ENCODE measurements around the gene KIF5A. TPM values are rescaled to one million over a fixed set of nuclear protein-coding genes. Genes with fewer than 3 reads are reported as not detected.

KIF5A gene
- total RNA-seq, 1 experiment from 2014 or later = 3.0 TPM

DNA sequence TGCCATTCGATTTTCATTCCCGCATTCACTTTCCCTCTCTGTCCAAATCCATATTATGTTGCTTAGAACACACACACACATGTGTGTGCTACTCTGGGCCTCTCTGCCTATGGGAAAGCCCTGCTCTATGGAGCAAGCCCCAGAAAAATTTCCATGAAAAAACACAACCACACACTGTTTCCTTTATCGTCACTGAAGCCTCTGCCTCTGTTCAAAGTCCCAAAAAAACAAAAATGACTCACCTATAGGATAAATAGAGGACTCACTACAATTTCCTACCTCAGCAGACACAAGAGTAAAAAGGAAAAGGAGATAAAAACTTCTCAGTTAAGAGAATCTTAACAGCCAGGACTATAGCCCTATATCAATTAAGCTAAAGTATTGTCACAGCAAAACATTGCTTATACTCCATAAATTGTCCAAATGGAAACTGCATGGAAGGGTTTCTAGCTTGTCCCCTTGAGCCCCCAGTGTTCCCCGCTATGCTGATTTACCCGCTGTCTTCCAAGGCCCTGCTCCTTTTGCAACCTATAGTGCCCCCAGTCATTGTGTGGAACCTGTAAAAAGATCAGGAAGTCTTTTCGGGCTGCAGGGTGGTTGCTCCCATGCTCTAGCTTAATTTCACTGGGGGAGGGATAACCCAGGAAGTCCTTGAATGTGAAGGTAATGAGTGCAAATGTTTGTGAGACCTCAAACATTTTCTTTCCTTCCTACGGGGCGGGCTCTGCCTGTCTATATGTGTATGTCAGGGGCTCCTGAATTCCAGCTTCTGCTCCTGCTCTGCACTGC is 30.0 kb downstream of the KIF5A start:
- ChIA-PET CTCF (no interaction called here), POLR2A (no interaction called here)
- no peak for TF ChIP-seq TCF7L2 (IDR thresholded peaks at IDR 0.05; ENCODE audit: low read depth, low read length)
- TF ChIP-seq, protein P1, sequence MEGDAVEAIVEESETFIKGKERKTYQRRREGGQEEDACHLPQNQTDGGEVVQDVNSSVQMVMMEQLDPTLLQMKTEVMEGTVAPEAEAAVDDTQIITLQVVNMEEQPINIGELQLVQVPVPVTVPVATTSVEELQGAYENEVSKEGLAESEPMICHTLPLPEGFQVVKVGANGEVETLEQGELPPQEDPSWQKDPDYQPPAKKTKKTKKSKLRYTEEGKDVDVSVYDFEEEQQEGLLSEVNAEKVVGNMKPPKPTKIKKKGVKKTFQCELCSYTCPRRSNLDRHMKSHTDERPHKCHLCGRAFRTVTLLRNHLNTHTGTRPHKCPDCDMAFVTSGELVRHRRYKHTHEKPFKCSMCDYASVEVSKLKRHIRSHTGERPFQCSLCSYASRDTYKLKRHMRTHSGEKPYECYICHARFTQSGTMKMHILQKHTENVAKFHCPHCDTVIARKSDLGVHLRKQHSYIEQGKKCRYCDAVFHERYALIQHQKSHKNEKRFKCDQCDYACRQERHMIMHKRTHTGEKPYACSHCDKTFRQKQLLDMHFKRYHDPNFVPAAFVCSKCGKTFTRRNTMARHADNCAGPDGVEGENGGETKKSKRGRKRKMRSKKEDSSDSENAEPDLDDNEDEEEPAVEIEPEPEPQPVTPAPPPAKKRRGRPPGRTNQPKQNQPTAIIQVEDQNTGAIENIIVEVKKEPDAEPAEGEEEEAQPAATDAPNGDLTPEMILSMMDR (IDR thresholded peaks at IDR 0.05) = no peak
- no peak for TF ChIP-seq SIN3A (IDR thresholded peaks at IDR 0.05; ENCODE audit: borderline replicate concordance, insufficient read depth, low read depth, low read length)
- TF ChIP-seq, protein P2, sequence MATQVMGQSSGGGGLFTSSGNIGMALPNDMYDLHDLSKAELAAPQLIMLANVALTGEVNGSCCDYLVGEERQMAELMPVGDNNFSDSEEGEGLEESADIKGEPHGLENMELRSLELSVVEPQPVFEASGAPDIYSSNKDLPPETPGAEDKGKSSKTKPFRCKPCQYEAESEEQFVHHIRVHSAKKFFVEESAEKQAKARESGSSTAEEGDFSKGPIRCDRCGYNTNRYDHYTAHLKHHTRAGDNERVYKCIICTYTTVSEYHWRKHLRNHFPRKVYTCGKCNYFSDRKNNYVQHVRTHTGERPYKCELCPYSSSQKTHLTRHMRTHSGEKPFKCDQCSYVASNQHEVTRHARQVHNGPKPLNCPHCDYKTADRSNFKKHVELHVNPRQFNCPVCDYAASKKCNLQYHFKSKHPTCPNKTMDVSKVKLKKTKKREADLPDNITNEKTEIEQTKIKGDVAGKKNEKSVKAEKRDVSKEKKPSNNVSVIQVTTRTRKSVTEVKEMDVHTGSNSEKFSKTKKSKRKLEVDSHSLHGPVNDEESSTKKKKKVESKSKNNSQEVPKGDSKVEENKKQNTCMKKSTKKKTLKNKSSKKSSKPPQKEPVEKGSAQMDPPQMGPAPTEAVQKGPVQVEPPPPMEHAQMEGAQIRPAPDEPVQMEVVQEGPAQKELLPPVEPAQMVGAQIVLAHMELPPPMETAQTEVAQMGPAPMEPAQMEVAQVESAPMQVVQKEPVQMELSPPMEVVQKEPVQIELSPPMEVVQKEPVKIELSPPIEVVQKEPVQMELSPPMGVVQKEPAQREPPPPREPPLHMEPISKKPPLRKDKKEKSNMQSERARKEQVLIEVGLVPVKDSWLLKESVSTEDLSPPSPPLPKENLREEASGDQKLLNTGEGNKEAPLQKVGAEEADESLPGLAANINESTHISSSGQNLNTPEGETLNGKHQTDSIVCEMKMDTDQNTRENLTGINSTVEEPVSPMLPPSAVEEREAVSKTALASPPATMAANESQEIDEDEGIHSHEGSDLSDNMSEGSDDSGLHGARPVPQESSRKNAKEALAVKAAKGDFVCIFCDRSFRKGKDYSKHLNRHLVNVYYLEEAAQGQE (IDR thresholded peaks at IDR 0.05; ENCODE audit: insufficient read depth in 1 of 2, low read depth in 2 of 2, low read length in 1 of 2) = no peak
- TF ChIP-seq POLR2AphosphoS5 (IDR thresholded peaks at IDR 0.05; ENCODE audit: low read depth, low read length) = no peak
- Histone ChIP-seq H3K4me3 (ENCODE audit: low read depth in 2 of 2, low read length in 2 of 2) (no peak overlapping the region), H3K4me1 (ENCODE audit: control insufficient read depth, insufficient read depth, low read length) (no peaks in the 10 kb centered on the region), H3K9me3 (ENCODE audit: control insufficient read depth, insufficient read depth, low read depth, low read length) (no peaks in the 10 kb centered on the region), H3K27ac (ENCODE audit: low read length) (no peak overlapping the region), H3K27me3 (ENCODE audit: control insufficient read depth, insufficient read depth, low read length) (no peaks in the 10 kb centered on the region), H3K36me3 (ENCODE audit: control insufficient read depth, insufficient read depth, low read length) (no peaks in the 10 kb centered on the region)
- ATAC-seq (no peak), DNase-seq (ENCODE audit: low read depth, low spot score) (no peak)
- in situ Hi-C loops (cut with HindIII; ENCODE audit: low pct_unique_long_range_greater_than_20kb, low sequenced_read_pairs) = no loop called here
- intact Hi-C loops (cut with micrococcal nuclease; ENCODE audit: unreplicated experiment) = loop anchor here (5.0 kb wide), 1 partner anchor 157 kb away; the partner anchor contains the start of gene AGAP2
- no TSS peak for BruUV-seq (replicated peaks)

DNA sequence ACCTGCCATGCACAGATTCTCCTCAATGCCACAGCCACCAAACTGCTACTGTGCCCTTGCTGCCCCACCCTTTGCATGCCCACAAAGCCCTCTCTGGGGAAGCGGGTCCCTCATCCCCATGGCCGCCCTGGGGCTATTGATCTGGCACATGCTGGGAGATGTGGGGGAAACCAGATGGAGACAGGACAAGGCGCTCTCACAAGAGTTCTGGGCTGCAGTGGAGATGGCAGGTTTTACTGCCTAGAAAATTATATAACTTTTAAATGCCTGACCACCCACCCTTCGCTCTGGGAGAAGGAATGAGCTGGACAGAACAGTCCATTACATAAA is 30.6 kb downstream of the KIF5A start:
- Histone ChIP-seq H3K36me3 (ENCODE audit: control insufficient read depth, insufficient read depth, low read length) (no peaks in the 10 kb centered on the region), H3K27ac (ENCODE audit: low read length) (no peak overlapping the region), H3K9me3 (ENCODE audit: control insufficient read depth, insufficient read depth, low read depth, low read length) (no peaks in the 10 kb centered on the region), H3K27me3 (ENCODE audit: control insufficient read depth, insufficient read depth, low read length) (no peaks in the 10 kb centered on the region), H3K4me1 (ENCODE audit: control insufficient read depth, insufficient read depth, low read length) (no peaks in the 10 kb centered on the region), H3K4me3 (ENCODE audit: low read depth in 2 of 2, low read length in 2 of 2) (no peak overlapping the region)
- ATAC-seq (no peak), DNase-seq (ENCODE audit: low read depth, low spot score) (no peak)
- no TSS peak for BruUV-seq (replicated peaks)
- ChIA-PET CTCF (interaction anchor here (0.5 to 0.6 kb wide), 3 partner anchors 42 to 114 kb away, joined by 3 to 6 read pairs (median 4); no protein-coding TSS in a partner anchor), POLR2A (interaction anchor here (0.6 kb wide), 1 partner anchor 16 kb away, joined by 3 read pairs; no protein-coding TSS in a partner anchor)
- no peak for TF ChIP-seq TCF7L2 (IDR thresholded peaks at IDR 0.05; ENCODE audit: low read depth, low read length)
- TF ChIP-seq, protein P2 (IDR thresholded peaks at IDR 0.05; ENCODE audit: insufficient read depth in 1 of 2, low read depth in 2 of 2, low read length in 1 of 2) = no peak
- in situ Hi-C loops (cut with HindIII; ENCODE audit: low pct_unique_long_range_greater_than_20kb, low sequenced_read_pairs) (no loop called here), intact Hi-C loops (cut with micrococcal nuclease; ENCODE audit: unreplicated experiment) (loop anchor here (5.0 kb wide), 1 partner anchor 157 kb away; the partner anchor contains the start of gene AGAP2)
